Panc1 (cell line): ENCODE data around the gene BABAM2.

Experiments
- POLR2AphosphoS5 ChIP-seq: IDR thresholded peaks from 2 replicates; pipeline ENCODE4 v1.6.1; 2012; ENCODE audit warnings: mild to moderate bottlenecking, low read depth, low read length, moderate library complexity
- REST ChIP-seq, 2 experiments: IDR thresholded peaks; 2 replicates each; pipeline ENCODE4 v1.6.1; 2011 to 2012; ENCODE audit warnings: low read depth in 2 of 2, control low read depth in 1 of 2, low read length in 1 of 2, mild to moderate bottlenecking in 1 of 2, moderate library complexity in 1 of 2; ENCODE audit not compliant: insufficient read depth in 1 of 2
- SIN3A ChIP-seq: IDR thresholded peaks from 2 replicates; pipeline ENCODE4 v1.6.1; 2012; ENCODE audit warnings: low read depth, mild to moderate bottlenecking, low read length, moderate library complexity, borderline replicate concordance; ENCODE audit not compliant: insufficient read depth
- TCF7L2 ChIP-seq: IDR thresholded peaks from 2 replicates; pipeline ENCODE4 v1.6.1; 2011; ENCODE audit warnings: mild to moderate bottlenecking, low read depth, low read length, inconsistent platforms
- TF ChIP-seq, protein P1 (sequence below): fragments of 450-650 bp; IDR thresholded peaks from 2 replicates; pipeline ENCODE4 v1.5.1; 2017; ENCODE audit warnings: mild to moderate bottlenecking

DNA sequence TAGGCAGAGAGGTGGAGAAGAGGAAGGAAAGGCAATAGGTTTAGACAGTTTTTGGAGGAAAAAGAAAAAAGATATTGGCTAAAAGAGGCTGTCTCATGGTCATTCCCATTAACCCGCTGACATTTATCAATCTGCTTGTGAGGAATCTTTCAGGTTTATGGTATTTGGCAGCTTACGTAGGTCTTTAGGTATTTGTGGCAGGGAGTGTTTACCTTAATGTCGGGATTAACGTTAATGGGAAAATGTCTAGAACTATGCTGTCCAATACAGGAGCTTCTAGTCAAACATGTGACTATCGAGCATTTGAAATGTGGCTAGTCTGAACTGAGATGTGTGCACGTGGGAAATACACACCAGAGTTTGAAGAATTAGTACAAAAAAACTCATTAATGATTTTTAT lies 144.2 kb downstream of the BABAM2 start:
- TF ChIP-seq, protein P1, sequence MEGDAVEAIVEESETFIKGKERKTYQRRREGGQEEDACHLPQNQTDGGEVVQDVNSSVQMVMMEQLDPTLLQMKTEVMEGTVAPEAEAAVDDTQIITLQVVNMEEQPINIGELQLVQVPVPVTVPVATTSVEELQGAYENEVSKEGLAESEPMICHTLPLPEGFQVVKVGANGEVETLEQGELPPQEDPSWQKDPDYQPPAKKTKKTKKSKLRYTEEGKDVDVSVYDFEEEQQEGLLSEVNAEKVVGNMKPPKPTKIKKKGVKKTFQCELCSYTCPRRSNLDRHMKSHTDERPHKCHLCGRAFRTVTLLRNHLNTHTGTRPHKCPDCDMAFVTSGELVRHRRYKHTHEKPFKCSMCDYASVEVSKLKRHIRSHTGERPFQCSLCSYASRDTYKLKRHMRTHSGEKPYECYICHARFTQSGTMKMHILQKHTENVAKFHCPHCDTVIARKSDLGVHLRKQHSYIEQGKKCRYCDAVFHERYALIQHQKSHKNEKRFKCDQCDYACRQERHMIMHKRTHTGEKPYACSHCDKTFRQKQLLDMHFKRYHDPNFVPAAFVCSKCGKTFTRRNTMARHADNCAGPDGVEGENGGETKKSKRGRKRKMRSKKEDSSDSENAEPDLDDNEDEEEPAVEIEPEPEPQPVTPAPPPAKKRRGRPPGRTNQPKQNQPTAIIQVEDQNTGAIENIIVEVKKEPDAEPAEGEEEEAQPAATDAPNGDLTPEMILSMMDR = no peak
- TF ChIP-seq SIN3A = no peak
- TF ChIP-seq POLR2AphosphoS5 = no peak
- TF ChIP-seq TCF7L2 = no peak
- no peak for TF ChIP-seq REST (IDR thresholded peaks at IDR 0.05; ENCODE audit: insufficient read depth in 1 of 2, low read depth in 2 of 2, low read length in 1 of 2)
